ENCODE measurements around the gene TPRN. TPM values are rescaled to one million over a fixed set of nuclear protein-coding genes. Genes with fewer than 3 reads are reported as not detected.

The TPRN gene
- total RNA-seq, 1 donor: 2.4 TPM

- no peak overlapping the region for H3K4me3 ChIP-seq (ENCODE audit: low read length)
- H3K27me3 ChIP-seq (ENCODE audit: insufficient read depth, low read length): no peaks in the 10 kb centered on the region
Measured at GRCh38 chr9:137191691-137192447, 8.7 kb downstream of the TPRN start.

GRCh38 chr9:137191245-137191644, 9.3 kb downstream of the TPRN start:
- H3K9me3 ChIP-seq (ENCODE audit: low read depth, low read length): no peaks in the 10 kb centered on the region
- H3K27me3 ChIP-seq (ENCODE audit: insufficient read depth, low read length): no peaks in the 10 kb centered on the region

More at GRCh38 chr9:137191691-137192447, 8.7 kb downstream of the TPRN start:
- Histone ChIP-seq H3K4me1 (ENCODE audit: insufficient read depth, low read length) (peaks cover 26% of the 10 kb centered on the region), H3K9me3 (ENCODE audit: low read depth, low read length) (no peaks in the 10 kb centered on the region)

GRCh38 chr9:137190315-137190856, 10.2 kb downstream of the TPRN start:
- no peak overlapping the region for H3K4me3 ChIP-seq (ENCODE audit: low read length)
- H3K4me1 ChIP-seq (ENCODE audit: insufficient read depth, low read length): peaks cover 38% of the 10 kb centered on the region
- no peaks in the 10 kb centered on the region for H3K9me3 ChIP-seq (ENCODE audit: low read depth, low read length)

More at GRCh38 chr9:137191245-137191644, 9.3 kb downstream of the TPRN start:
- peaks cover 33% of the 10 kb centered on the region for H3K4me1 ChIP-seq (ENCODE audit: insufficient read depth, low read length)
- H3K4me3 ChIP-seq (ENCODE audit: low read length): no peak overlapping the region

GRCh38 chr9:137189297-137190295, 10.9 kb downstream of the TPRN start:
- Histone ChIP-seq H3K9me3 (ENCODE audit: low read depth, low read length) (no peaks in the 10 kb centered on the region), H3K27me3 (ENCODE audit: insufficient read depth, low read length) (no peaks in the 10 kb centered on the region), H3K4me3 (ENCODE audit: low read length) (peak overlapping the region; percentile 94), H3K4me1 (ENCODE audit: insufficient read depth, low read length) (peaks cover 38% of the 10 kb centered on the region)

More at GRCh38 chr9:137190315-137190856, 10.2 kb downstream of the TPRN start:
- H3K27me3 ChIP-seq (ENCODE audit: insufficient read depth, low read length): no peaks in the 10 kb centered on the region

GRCh38 chr9:137188490-137189296, 11.8 kb downstream of the TPRN start, which contains the start of the genes ANAPC2 and SSNA1:
ANAPC2 (minus strand) TSS chr9:137188560; CDS start chr9:137188532, 28 bp downstream.
SSNA1 (plus strand) TSS chr9:137188676; CDS start chr9:137188727, 51 bp downstream.
- Histone ChIP-seq H3K9me3 (ENCODE audit: low read depth, low read length) (no peaks in the 10 kb centered on the region), H3K4me3 (ENCODE audit: low read length) (peak within 1 kb of the TSS; percentile 94), H3K4me1 (ENCODE audit: insufficient read depth, low read length) (peaks cover 38% of the 10 kb centered on the region)

GRCh38 chr9:137188086-137188489, 12.5 kb downstream of the TPRN start:
- Histone ChIP-seq H3K4me1 (ENCODE audit: insufficient read depth, low read length) (peaks cover 38% of the 10 kb centered on the region), H3K27me3 (ENCODE audit: insufficient read depth, low read length) (no peaks in the 10 kb centered on the region), H3K9me3 (ENCODE audit: low read depth, low read length) (no peaks in the 10 kb centered on the region), H3K4me3 (ENCODE audit: low read length) (peak overlapping the region; percentile 94)

More at GRCh38 chr9:137188490-137189296, 11.8 kb downstream of the TPRN start, which contains the start of the genes ANAPC2 and SSNA1:
- H3K27me3 ChIP-seq (ENCODE audit: insufficient read depth, low read length): no peaks in the 10 kb centered on the region

- Histone ChIP-seq H3K9me3 (ENCODE audit: low read depth, low read length) (no peaks in the 10 kb centered on the region), H3K27me3 (ENCODE audit: insufficient read depth, low read length) (no peaks in the 10 kb centered on the region), H3K4me1 (ENCODE audit: insufficient read depth, low read length) (peaks cover 38% of the 10 kb centered on the region), H3K4me3 (ENCODE audit: low read length) (peak overlapping the region; percentile 94)
Measured at GRCh38 chr9:137187386-137187785, 13.2 kb downstream of the TPRN start.

- H3K4me3 ChIP-seq (ENCODE audit: low read length): no peak overlapping the region
- no peaks in the 10 kb centered on the region for H3K9me3 ChIP-seq (ENCODE audit: low read depth, low read length)
- H3K27me3 ChIP-seq (ENCODE audit: insufficient read depth, low read length): no peaks in the 10 kb centered on the region
- peaks cover 38% of the 10 kb centered on the region for H3K4me1 ChIP-seq (ENCODE audit: insufficient read depth, low read length)
Measured at GRCh38 chr9:137186385-137186784, 14.2 kb downstream of the TPRN start.

GRCh38 chr9:137185921-137186320, 14.6 kb downstream of the TPRN start:
- Histone ChIP-seq H3K4me1 (ENCODE audit: insufficient read depth, low read length) (peaks cover 38% of the 10 kb centered on the region), H3K27me3 (ENCODE audit: insufficient read depth, low read length) (no peaks in the 10 kb centered on the region), H3K9me3 (ENCODE audit: low read depth, low read length) (no peaks in the 10 kb centered on the region), H3K4me3 (ENCODE audit: low read length) (no peak overlapping the region)

GRCh38 chr9:137184881-137185660, 15.5 kb downstream of the TPRN start:
- Histone ChIP-seq H3K9me3 (ENCODE audit: low read depth, low read length) (no peaks in the 10 kb centered on the region), H3K4me1 (ENCODE audit: insufficient read depth, low read length) (peaks cover 36% of the 10 kb centered on the region), H3K4me3 (ENCODE audit: low read length) (no peak overlapping the region), H3K27me3 (ENCODE audit: insufficient read depth, low read length) (no peaks in the 10 kb centered on the region)

- H3K9me3 ChIP-seq (ENCODE audit: low read depth, low read length): no peaks in the 10 kb centered on the region
- H3K4me3 ChIP-seq (ENCODE audit: low read length): no peak overlapping the region
- H3K4me1 ChIP-seq (ENCODE audit: insufficient read depth, low read length): peaks cover 26% of the 10 kb centered on the region
Measured at GRCh38 chr9:137183980-137184595, 16.5 kb downstream of the TPRN start.

GRCh38 chr9:137182836-137183235, 17.7 kb downstream of the TPRN start:
- Histone ChIP-seq H3K4me3 (ENCODE audit: low read length) (no peak overlapping the region), H3K27me3 (ENCODE audit: insufficient read depth, low read length) (no peaks in the 10 kb centered on the region), H3K4me1 (ENCODE audit: insufficient read depth, low read length) (peaks cover 21% of the 10 kb centered on the region), H3K9me3 (ENCODE audit: low read depth, low read length) (no peaks in the 10 kb centered on the region)

More at GRCh38 chr9:137183980-137184595, 16.5 kb downstream of the TPRN start:
- no peaks in the 10 kb centered on the region for H3K27me3 ChIP-seq (ENCODE audit: insufficient read depth, low read length)

GRCh38 chr9:137181680-137182079, 18.9 kb downstream of the TPRN start:
- no peaks in the 10 kb centered on the region for H3K27me3 ChIP-seq (ENCODE audit: insufficient read depth, low read length)
- H3K9me3 ChIP-seq (ENCODE audit: low read depth, low read length): no peaks in the 10 kb centered on the region
- H3K4me3 ChIP-seq (ENCODE audit: low read length): no peak overlapping the region
- H3K4me1 ChIP-seq (ENCODE audit: insufficient read depth, low read length): peaks cover 10% of the 10 kb centered on the region
